GM12878 (cell line): ENCODE data around the gene DNAJC16. TPM values are rescaled to one million over a fixed set of nuclear protein-coding genes. Genes with fewer than 3 reads are reported as not detected.
A peak's percentile ranks its signal among the peaks of the same experiment; 100 is the strongest.

Experiments
- BHLHE40 ChIP-seq, 2 experiments: fragments of 450-650 bp in 1 of 2; IDR thresholded peaks; 2 replicates each; pipeline ENCODE4 v1.6.1; 2011 to 2017; ENCODE audit warnings: low read depth in 2 of 2, borderline replicate concordance in 1 of 2, improper control_type of control experiment in 1 of 2, low read length in 1 of 2, mild to moderate bottlenecking in 1 of 2
- LARP7 ChIP-seq: fragments of 450-650 bp; IDR thresholded peaks from 2 replicates; pipeline ENCODE4 v1.6.1; 2017; ENCODE audit warnings: mild to moderate bottlenecking
- MTA3 ChIP-seq: IDR thresholded peaks from 2 replicates; pipeline ENCODE4 v1.6.1; 2012; ENCODE audit warnings: low read length, inconsistent platforms, borderline replicate concordance
- NBN ChIP-seq: fragments of 450-650 bp; IDR thresholded peaks from 2 replicates; pipeline ENCODE4 v1.6.1; 2016
- NFIC ChIP-seq: IDR thresholded peaks from 2 replicates; pipeline ENCODE4 v1.6.1; 2012; ENCODE audit warnings: low read depth, mild to moderate bottlenecking, inconsistent platforms, low read length, moderate library complexity
- PAX5 ChIP-seq: IDR thresholded peaks from 2 replicates; pipeline ENCODE4 v1.6.1; 2011; ENCODE audit warnings: low read depth, low read length, borderline replicate concordance
- POLR2AphosphoS2 ChIP-seq: IDR thresholded peaks from 2 replicates; pipeline ENCODE4 v1.6.1; 2011; ENCODE audit warnings: low read depth, mild to moderate bottlenecking, low read length, improper control_type of control experiment, moderate library complexity
- POLR2AphosphoS5 ChIP-seq: IDR thresholded peaks from 2 replicates; pipeline ENCODE4 v1.6.1; 2011; ENCODE audit warnings: mild to moderate bottlenecking, low read length, inconsistent platforms
- PRDM15 ChIP-seq: fragments of 450-650 bp; formaldehyde crosslinking; IDR thresholded peaks from 2 replicates; pipeline ENCODE4 v1.4.0; 2020; ENCODE audit warnings: mild to moderate bottlenecking, moderate library complexity
- RAD51 ChIP-seq: fragments of 450-650 bp; IDR thresholded peaks from 2 replicates; pipeline ENCODE4 v1.6.1; 2016; ENCODE audit warnings: moderate library complexity, mild to moderate bottlenecking, inconsistent platforms
- RB1 ChIP-seq: fragments of 450-650 bp; formaldehyde crosslinking; IDR thresholded peaks from 2 replicates; pipeline ENCODE4 v1.6.1; 2017; ENCODE audit warnings: mild to moderate bottlenecking, borderline replicate concordance
- SMAD5 ChIP-seq: IDR thresholded peaks from 2 replicates; pipeline ENCODE4 v1.6.1; 2016; ENCODE audit warnings: antibody characterized with exemption, low read depth
- SPI1 ChIP-seq: IDR thresholded peaks from 2 replicates; pipeline ENCODE4 v1.6.1; 2011; ENCODE audit warnings: low read depth, mild to moderate bottlenecking, low read length, moderate library complexity, borderline replicate concordance; ENCODE audit not compliant: insufficient read depth
- SREBF1 ChIP-seq: IDR thresholded peaks from 2 replicates; pipeline ENCODE4 v1.6.1; 2012; ENCODE audit warnings: mild to moderate bottlenecking, low read length
- STAT1 ChIP-seq: fragments of 450-650 bp; conservative IDR thresholded peaks from 2 replicates; pipeline ENCODE4 v1.6.1; 2014; ENCODE audit warnings: antibody characterized with exemption, mild to moderate bottlenecking
- STAT3 ChIP-seq: IDR thresholded peaks from 2 replicates; pipeline ENCODE4 v1.6.1; 2011; ENCODE audit warnings: low read depth, low read length, improper control_type of control experiment
- TAF1 ChIP-seq: IDR thresholded peaks from 2 replicates; pipeline ENCODE4 v1.6.1; 2011; ENCODE audit warnings: mild to moderate bottlenecking, low read depth, low read length, borderline replicate concordance
- TBL1XR1 ChIP-seq: IDR thresholded peaks from 2 replicates; pipeline ENCODE4 v1.6.1; 2012; ENCODE audit warnings: low read depth, low read length, improper control_type of control experiment
- YY1 ChIP-seq: IDR thresholded peaks from 2 replicates; pipeline ENCODE4 v1.6.1; 2011; ENCODE audit warnings: low read depth, mild to moderate bottlenecking, low read length
- ZNF384 ChIP-seq: IDR thresholded peaks from 2 replicates; pipeline ENCODE4 v1.6.1; 2012; ENCODE audit warnings: low read depth, mild to moderate bottlenecking, low read length, improper control_type of control experiment, borderline replicate concordance
- polyA plus RNA-seq, 11 experiments: library from polyadenylated mRNA; depleted of rRNA in 4 of 11; unstranded in 6 of 11; stranded (reverse) in 5 of 11; fragments of >200 nt; fragmentation: Nextera tagmentation in 4 of 11; fragmentation: Illumina TruSeq in 1 of 11; extraction: Ambion mirVana in 4 of 11; extraction: Trizol in 1 of 11; gene quantifications; 1 replicate in 1 of 11; 2 replicates in 10 of 11; pipeline versions ENCODE4 v1.2.1 to v1.2.3, GENCODE V29; 2011 to 2016; ENCODE audit warnings: inconsistent platforms in 2 of 11, missing spikeins in 2 of 11, low read depth in 1 of 11
- total RNA-seq, 4 experiments: library from RNA; depleted of rRNA in 3 of 4; stranded (reverse); fragments of >200 nt in 3 of 4; fragmentation: Illumina TruSeq in 1 of 4; extraction: Trizol in 1 of 4; gene quantifications; 2 replicates each; pipeline versions ENCODE4 v1.2.1 to v1.2.3, GENCODE V29; 2013 to 2021
- TF ChIP-seq, protein P1 (sequence below): fragments of 450-650 bp; IDR thresholded peaks from 2 replicates; pipeline ENCODE4 v1.6.1; 2018; ENCODE audit warnings: borderline replicate concordance, mild to moderate bottlenecking; ENCODE audit not compliant: partially characterized antibody
- TF ChIP-seq, protein P2 (sequence below): fragments of 150-350 bp; IDR thresholded peaks from 2 replicates; pipeline ENCODE4 v1.6.1; 2014; ENCODE audit warnings: mild to moderate bottlenecking, low read depth, low read length
- TF ChIP-seq, protein P3 (sequence below): fragments of 450-650 bp; conservative IDR thresholded peaks from 2 replicates; pipeline ENCODE4 v1.6.1; 2017; ENCODE audit warnings: mild to moderate bottlenecking, moderate library complexity

DNAJC16 gene
- total and polyA plus RNA-seq, 10 of the 15 experiments (the other 5 are each of a cell fraction or from before 2014, with no cell fraction given), result 2.4 to 12.7 (median 7.8) TPM

DNA sequence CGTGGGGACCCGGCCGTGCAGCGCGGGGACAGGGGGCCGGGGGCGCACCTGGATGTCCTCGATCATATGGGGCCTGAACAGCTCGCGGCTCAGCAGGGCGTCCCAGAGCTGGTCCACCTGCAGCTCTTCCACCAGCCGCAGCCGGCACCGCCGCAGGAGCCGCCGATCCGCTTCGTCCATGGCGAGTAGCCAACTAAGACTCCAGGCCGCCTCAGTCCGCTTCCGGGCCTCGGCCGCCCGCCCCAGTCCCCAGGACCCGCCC, 2.7 kb upstream of the DNAJC16 start, which contains the start of gene CASP9 (continued):
- TF ChIP-seq BHLHE40 (IDR thresholded peaks at IDR 0.05; ENCODE audit: borderline replicate concordance in 1 of 2, low read depth in 2 of 2, low read length in 1 of 2) (no peak), SMAD5 (0 out of 2 replicates have a peak, but pooled peaks have one; percentile 42), MTA3 (no peak), SPI1 (no peak), NFIC (no peak), TAF1 (peak; percentile 57; the same call in 1 of the 2 replicates), LARP7 (peak; percentile 57; the same call in 1 of the 2 replicates), POLR2AphosphoS2 (0 out of 2 replicates have a peak, but pooled peaks have one; percentile 42), POLR2AphosphoS5 (peak; percentile 84), RB1 (no peak), STAT3 (no peak), STAT1 (no peak), NBN (peak; percentile 2; the same call in 1 of the 2 replicates), ZNF384 (no peak), TBL1XR1 (no peak), PAX5 (no peak), YY1 (0 out of 2 replicates have a peak, but pooled peaks have one; percentile 9), PRDM15 (CRISPR knock-in tag) (no peak), SREBF1 (no peak), RAD51 (no peak)
- TF ChIP-seq, protein P1, sequence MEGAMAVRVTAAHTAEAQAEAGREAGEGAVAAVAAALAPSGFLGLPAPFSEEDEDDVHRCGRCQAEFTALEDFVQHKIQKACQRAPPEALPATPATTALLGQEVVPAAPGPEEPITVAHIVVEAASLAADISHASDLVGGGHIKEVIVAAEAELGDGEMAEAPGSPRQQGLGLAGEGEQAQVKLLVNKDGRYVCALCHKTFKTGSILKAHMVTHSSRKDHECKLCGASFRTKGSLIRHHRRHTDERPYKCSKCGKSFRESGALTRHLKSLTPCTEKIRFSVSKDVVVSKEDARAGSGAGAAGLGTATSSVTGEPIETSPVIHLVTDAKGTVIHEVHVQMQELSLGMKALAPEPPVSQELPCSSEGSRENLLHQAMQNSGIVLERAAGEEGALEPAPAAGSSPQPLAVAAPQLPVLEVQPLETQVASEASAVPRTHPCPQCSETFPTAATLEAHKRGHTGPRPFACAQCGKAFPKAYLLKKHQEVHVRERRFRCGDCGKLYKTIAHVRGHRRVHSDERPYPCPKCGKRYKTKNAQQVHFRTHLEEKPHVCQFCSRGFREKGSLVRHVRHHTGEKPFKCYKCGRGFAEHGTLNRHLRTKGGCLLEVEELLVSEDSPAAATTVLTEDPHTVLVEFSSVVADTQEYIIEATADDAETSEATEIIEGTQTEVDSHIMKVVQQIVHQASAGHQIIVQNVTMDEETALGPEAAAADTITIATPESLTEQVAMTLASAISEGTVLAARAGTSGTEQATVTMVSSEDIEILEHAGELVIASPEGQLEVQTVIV, result no peak
- TF ChIP-seq, protein P2, sequence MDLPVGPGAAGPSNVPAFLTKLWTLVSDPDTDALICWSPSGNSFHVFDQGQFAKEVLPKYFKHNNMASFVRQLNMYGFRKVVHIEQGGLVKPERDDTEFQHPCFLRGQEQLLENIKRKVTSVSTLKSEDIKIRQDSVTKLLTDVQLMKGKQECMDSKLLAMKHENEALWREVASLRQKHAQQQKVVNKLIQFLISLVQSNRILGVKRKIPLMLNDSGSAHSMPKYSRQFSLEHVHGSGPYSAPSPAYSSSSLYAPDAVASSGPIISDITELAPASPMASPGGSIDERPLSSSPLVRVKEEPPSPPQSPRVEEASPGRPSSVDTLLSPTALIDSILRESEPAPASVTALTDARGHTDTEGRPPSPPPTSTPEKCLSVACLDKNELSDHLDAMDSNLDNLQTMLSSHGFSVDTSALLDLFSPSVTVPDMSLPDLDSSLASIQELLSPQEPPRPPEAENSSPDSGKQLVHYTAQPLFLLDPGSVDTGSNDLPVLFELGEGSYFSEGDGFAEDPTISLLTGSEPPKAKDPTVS, result no peak
- TF ChIP-seq, protein P3, sequence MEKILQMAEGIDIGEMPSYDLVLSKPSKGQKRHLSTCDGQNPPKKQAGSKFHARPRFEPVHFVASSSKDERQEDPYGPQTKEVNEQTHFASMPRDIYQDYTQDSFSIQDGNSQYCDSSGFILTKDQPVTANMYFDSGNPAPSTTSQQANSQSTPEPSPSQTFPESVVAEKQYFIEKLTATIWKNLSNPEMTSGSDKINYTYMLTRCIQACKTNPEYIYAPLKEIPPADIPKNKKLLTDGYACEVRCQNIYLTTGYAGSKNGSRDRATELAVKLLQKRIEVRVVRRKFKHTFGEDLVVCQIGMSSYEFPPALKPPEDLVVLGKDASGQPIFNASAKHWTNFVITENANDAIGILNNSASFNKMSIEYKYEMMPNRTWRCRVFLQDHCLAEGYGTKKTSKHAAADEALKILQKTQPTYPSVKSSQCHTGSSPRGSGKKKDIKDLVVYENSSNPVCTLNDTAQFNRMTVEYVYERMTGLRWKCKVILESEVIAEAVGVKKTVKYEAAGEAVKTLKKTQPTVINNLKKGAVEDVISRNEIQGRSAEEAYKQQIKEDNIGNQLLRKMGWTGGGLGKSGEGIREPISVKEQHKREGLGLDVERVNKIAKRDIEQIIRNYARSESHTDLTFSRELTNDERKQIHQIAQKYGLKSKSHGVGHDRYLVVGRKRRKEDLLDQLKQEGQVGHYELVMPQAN, result peak; percentile 90
